Activated T-cell treated with anti-CD3 and anti-CD28 coated beads, Interleukin-2, amount 50 U/mL, for 4 hours (primary cell): Measurements from ENCODE around the gene HTR3E. TPM values are rescaled to one million over a fixed set of nuclear protein-coding genes. Genes with fewer than 3 reads are reported as not detected.
"Not testable (repeated sequence)": the region's sequence is repeated elsewhere in the genome, so short reads cannot be mapped to it uniquely, and the experiment has no call there.

Experiments
- ATAC-seq, 2 donors: fragments of 200-7000 bp; cut with Tn5 transposase; one replicate each; pipeline ENCODE4 v1.10.0; 2021
- DNase-seq: peaks from one replicate; pipeline ENCODE4 v3.0.0-alpha.2; 2020
- H3K27me3 Mint-ChIP-seq: one replicate; pipeline ENCODE4 v1.8.0; 2021; ENCODE audit warnings: low read depth, mixed read lengths
- H3K36me3 Mint-ChIP-seq: one replicate; pipeline ENCODE4 v1.8.0; 2022; ENCODE audit warnings: mixed read lengths; ENCODE audit not compliant: insufficient read depth
- H3K4me1 Mint-ChIP-seq: one replicate; pipeline ENCODE4 v1.8.0; 2021; ENCODE audit warnings: low read depth, mixed read lengths
- H3K4me3 Mint-ChIP-seq: one replicate; pipeline ENCODE4 v1.8.0; 2021; ENCODE audit warnings: mild to moderate bottlenecking, moderate library complexity, mixed read lengths
- H3K9me3 Mint-ChIP-seq: one replicate; pipeline ENCODE4 v1.8.0; 2021; ENCODE audit warnings: mixed read lengths
- total RNA-seq, 3 donors: library from RNA; stranded (reverse); gene quantifications; one replicate each; pipeline ENCODE4 v1.2.1, GENCODE V29; 2021

The HTR3E gene
- total RNA-seq, 3 donors from 2014 or later: not detected

- Mint-ChIP-seq H3K27me3 (no peaks in the 10 kb centered on the region), H3K9me3 (peaks cover 10% of the 10 kb centered on the region), H3K4me1 (peaks cover 8% of the 10 kb centered on the region), H3K36me3 (peaks cover 3% of the 10 kb centered on the region), H3K4me3 (no peak overlapping the region)
- DNase-seq (no peak), ATAC-seq (no peak)
Observed at GRCh38 chr3:184081116-184081830, 15.6 kb upstream of the HTR3E start.

- peaks cover 8% of the 10 kb centered on the region for H3K4me1 Mint-ChIP-seq
- peaks cover 10% of the 10 kb centered on the region for H3K9me3 Mint-ChIP-seq
- no peak overlapping the region for H3K4me3 Mint-ChIP-seq
- no peak for DNase-seq
- no peaks in the 10 kb centered on the region for H3K27me3 Mint-ChIP-seq
- H3K36me3 Mint-ChIP-seq: peaks cover 3% of the 10 kb centered on the region
- ATAC-seq: no peak
Observed at GRCh38 chr3:184082034-184082433, 14.8 kb upstream of the HTR3E start.

GRCh38 chr3:184082465-184082864 is 14.4 kb upstream of the HTR3E start:
- peaks cover 3% of the 10 kb centered on the region for H3K36me3 Mint-ChIP-seq
- DNase-seq (no peak), ATAC-seq (no peak)
- no peak overlapping the region for H3K4me3 Mint-ChIP-seq
- H3K4me1 Mint-ChIP-seq: peaks cover 8% of the 10 kb centered on the region
- peaks cover 2% of the 10 kb centered on the region for H3K27me3 Mint-ChIP-seq
- H3K9me3 Mint-ChIP-seq: peaks cover 10% of the 10 kb centered on the region

- Mint-ChIP-seq H3K9me3 (peaks cover 10% of the 10 kb centered on the region), H3K4me3 (no peak overlapping the region), H3K4me1 (peaks cover 8% of the 10 kb centered on the region), H3K36me3 (peaks cover 3% of the 10 kb centered on the region), H3K27me3 (peaks cover 2% of the 10 kb centered on the region)
- no peak for DNase-seq
- ATAC-seq: no peak
Observed at GRCh38 chr3:184085389-184085852, 11.4 kb upstream of the HTR3E start.

GRCh38 chr3:184092199-184092598 is 4.7 kb upstream of the HTR3E start:
- Mint-ChIP-seq H3K36me3 (no peaks in the 10 kb centered on the region), H3K4me3 (no peak overlapping the region), H3K4me1 (no peaks in the 10 kb centered on the region), H3K27me3 (peaks cover 17% of the 10 kb centered on the region), H3K9me3 (peaks cover 12% of the 10 kb centered on the region)
- DNase-seq (no peak), ATAC-seq (no peak)

GRCh38 chr3:184097556-184097955 is 692 bp downstream of the HTR3E start:
- H3K4me1 Mint-ChIP-seq: no peaks in the 10 kb centered on the region
- no peaks in the 10 kb centered on the region for H3K36me3 Mint-ChIP-seq
- DNase-seq: no peak
- no peaks in the 10 kb centered on the region for H3K9me3 Mint-ChIP-seq
- ATAC-seq: no peak
- H3K27me3 Mint-ChIP-seq: peaks cover 8% of the 10 kb centered on the region
- H3K4me3 Mint-ChIP-seq: no peak overlapping the region

- ATAC-seq (no peak), DNase-seq (no peak)
- H3K4me3 Mint-ChIP-seq: no peak overlapping the region
- no peaks in the 10 kb centered on the region for H3K36me3 Mint-ChIP-seq
- H3K4me1 Mint-ChIP-seq: no peaks in the 10 kb centered on the region
- no peaks in the 10 kb centered on the region for H3K9me3 Mint-ChIP-seq
- peaks cover 2% of the 10 kb centered on the region for H3K27me3 Mint-ChIP-seq
Observed at GRCh38 chr3:184099806-184100686, 3.2 kb downstream of the HTR3E start.

GRCh38 chr3:184110316-184110725 is 13.5 kb downstream of the HTR3E start:
- peaks cover 5% of the 10 kb centered on the region for H3K27me3 Mint-ChIP-seq
- no peaks in the 10 kb centered on the region for H3K9me3 Mint-ChIP-seq
- no peaks in the 10 kb centered on the region for H3K4me1 Mint-ChIP-seq
- DNase-seq (no peak), ATAC-seq (no peak)
- no peak overlapping the region for H3K4me3 Mint-ChIP-seq
- no peaks in the 10 kb centered on the region for H3K36me3 Mint-ChIP-seq

GRCh38 chr3:184116017-184116416 is 19.2 kb downstream of the HTR3E start:
- Mint-ChIP-seq H3K9me3 (no peaks in the 10 kb centered on the region), H3K27me3 (peaks cover 7% of the 10 kb centered on the region), H3K4me1 (no peaks in the 10 kb centered on the region), H3K36me3 (no peaks in the 10 kb centered on the region), H3K4me3 (no peak overlapping the region)
- DNase-seq (no peak), ATAC-seq (no peak)

- H3K4me1 Mint-ChIP-seq: no peaks in the 10 kb centered on the region
- H3K9me3 Mint-ChIP-seq: no peaks in the 10 kb centered on the region
- ATAC-seq (no peak), DNase-seq (no peak)
- no peak overlapping the region for H3K4me3 Mint-ChIP-seq
- H3K36me3 Mint-ChIP-seq: no peaks in the 10 kb centered on the region
- H3K27me3 Mint-ChIP-seq: peaks cover 7% of the 10 kb centered on the region
Observed at GRCh38 chr3:184117636-184118035, 20.8 kb downstream of the HTR3E start.

GRCh38 chr3:184121031-184121430 is 24.2 kb downstream of the HTR3E start:
- ATAC-seq, H3K4me1 Mint-ChIP-seq, H3K4me3 Mint-ChIP-seq, H3K27me3 Mint-ChIP-seq, H3K36me3 Mint-ChIP-seq, DNase-seq, H3K9me3 Mint-ChIP-seq: not testable (repeated sequence)

GRCh38 chr3:184126006-184126405 is 29.1 kb downstream of the HTR3E start:
- H3K4me3 Mint-ChIP-seq: no peak overlapping the region
- H3K9me3 Mint-ChIP-seq: no peaks in the 10 kb centered on the region
- H3K27me3 Mint-ChIP-seq: no peaks in the 10 kb centered on the region

GRCh38 chr3:184129012-184129411 is 32.1 kb downstream of the HTR3E start:
- Mint-ChIP-seq H3K36me3 (no peaks in the 10 kb centered on the region), H3K9me3 (no peaks in the 10 kb centered on the region), H3K27me3 (no peaks in the 10 kb centered on the region), H3K4me3 (no peak overlapping the region), H3K4me1 (peaks cover 5% of the 10 kb centered on the region)
- DNase-seq: no peak
- ATAC-seq: peak in 1 of 2 donors; percentile 52

More at GRCh38 chr3:184126006-184126405, 29.1 kb downstream of the HTR3E start:
- Mint-ChIP-seq H3K36me3 (no peaks in the 10 kb centered on the region), H3K4me1 (no peaks in the 10 kb centered on the region)
- ATAC-seq (no peak), DNase-seq (no peak)

GRCh38 chr3:184132945-184133344 is 36.1 kb downstream of the HTR3E start:
- H3K9me3 Mint-ChIP-seq: no peaks in the 10 kb centered on the region
- H3K36me3 Mint-ChIP-seq: peaks cover 6% of the 10 kb centered on the region
- ATAC-seq: no peak
- H3K27me3 Mint-ChIP-seq: no peaks in the 10 kb centered on the region
- DNase-seq: no peak
- H3K4me3 Mint-ChIP-seq: no peak overlapping the region
- peaks cover 33% of the 10 kb centered on the region for H3K4me1 Mint-ChIP-seq
